Sigmoid colon (tissue), 4 donors: ENCODE data around the gene MEDAG.

Experiments
- POLR2AphosphoS5 ChIP-seq, 4 donors: sonication (generic); formaldehyde crosslinking; IDR thresholded peaks; one replicate each; pipeline ENCODE4 v1.6.1; 2017; ENCODE audit warnings: antibody characterized with exemption in 4 of 4
- TF ChIP-seq, protein P1 (sequence below), 4 experiments: fragments of 450-650 bp in 3 of 4; fragments of 200-600 bp in 1 of 4; IDR thresholded peaks; one replicate each; pipeline ENCODE4 v1.5.1; 2016 to 2019; ENCODE audit warnings: antibody characterized with exemption in 4 of 4, mild to moderate bottlenecking in 3 of 4, moderate library complexity in 2 of 4

DNA sequence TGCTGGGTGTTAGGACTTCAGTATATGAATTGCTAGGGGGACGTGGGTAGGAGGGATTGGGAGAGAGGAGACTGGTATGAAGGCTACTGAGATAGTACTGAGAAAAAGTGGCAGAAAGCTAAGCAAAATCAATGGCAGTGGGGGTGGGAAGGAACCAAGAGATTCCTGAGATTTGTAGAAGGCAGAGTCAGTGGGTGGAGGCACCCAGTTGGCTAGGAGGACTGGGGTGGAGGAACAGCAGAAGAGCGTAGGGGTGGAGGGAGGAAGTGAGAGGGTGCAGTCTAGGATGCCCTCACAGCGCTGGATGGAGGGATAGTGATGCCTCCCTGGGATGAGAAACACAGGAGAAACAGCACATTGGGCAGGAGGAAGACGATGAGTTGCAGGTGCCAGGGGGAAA is 5.6 kb upstream of the MEDAG start:
- TF ChIP-seq, protein P1, sequence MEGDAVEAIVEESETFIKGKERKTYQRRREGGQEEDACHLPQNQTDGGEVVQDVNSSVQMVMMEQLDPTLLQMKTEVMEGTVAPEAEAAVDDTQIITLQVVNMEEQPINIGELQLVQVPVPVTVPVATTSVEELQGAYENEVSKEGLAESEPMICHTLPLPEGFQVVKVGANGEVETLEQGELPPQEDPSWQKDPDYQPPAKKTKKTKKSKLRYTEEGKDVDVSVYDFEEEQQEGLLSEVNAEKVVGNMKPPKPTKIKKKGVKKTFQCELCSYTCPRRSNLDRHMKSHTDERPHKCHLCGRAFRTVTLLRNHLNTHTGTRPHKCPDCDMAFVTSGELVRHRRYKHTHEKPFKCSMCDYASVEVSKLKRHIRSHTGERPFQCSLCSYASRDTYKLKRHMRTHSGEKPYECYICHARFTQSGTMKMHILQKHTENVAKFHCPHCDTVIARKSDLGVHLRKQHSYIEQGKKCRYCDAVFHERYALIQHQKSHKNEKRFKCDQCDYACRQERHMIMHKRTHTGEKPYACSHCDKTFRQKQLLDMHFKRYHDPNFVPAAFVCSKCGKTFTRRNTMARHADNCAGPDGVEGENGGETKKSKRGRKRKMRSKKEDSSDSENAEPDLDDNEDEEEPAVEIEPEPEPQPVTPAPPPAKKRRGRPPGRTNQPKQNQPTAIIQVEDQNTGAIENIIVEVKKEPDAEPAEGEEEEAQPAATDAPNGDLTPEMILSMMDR (IDR thresholded peaks at IDR 0.05) = no peak
- TF ChIP-seq POLR2AphosphoS5 (IDR thresholded peaks at IDR 0.05) = no peak
